H1 (cell line): ENCODE results near the gene COPZ1. TPM values are rescaled to one million over a fixed set of nuclear protein-coding genes. Genes with fewer than 3 reads are reported as not detected.

ENCODE experiments used
- CTCF ChIA-PET: fragments of 300-600 bp; sonication (Branson Sonifier 250); formaldehyde crosslinking; loops from one replicate; lab custom pipeline; 2021; ENCODE audit not compliant: partially characterized antibody; lab: Charles Lee
- POLR2A ChIA-PET: fragments of 300-600 bp; sonication (Branson Sonifier 250); formaldehyde crosslinking; loops from one replicate; lab custom pipeline; 2021; ENCODE audit warnings: inconsistent platforms; ENCODE audit not compliant: partially characterized antibody; lab: Charles Lee
- DNase-seq, 2 experiments: peaks; one replicate each; pipeline versions ENCODE4 v3.0.0 to v3.0.0-alpha.2; 2010 to 2022; ENCODE audit warnings: low spot score in 2 of 2, low read depth in 1 of 2, mixed read lengths in 1 of 2
- FAIRE-seq: peaks from 2 replicates; lab custom pipeline; 2011; peaks lifted over from hg19 to GRCh38; lab: Jason Lieb, UNC
- H2AFZ ChIP-seq: 2 replicates; pipeline ENCODE4 v1.8.1; 2012; ENCODE audit warnings: low read length, inconsistent platforms
- H2AK5ac ChIP-seq: 2 replicates; pipeline ENCODE4 v1.6.1; 2013; ENCODE audit warnings: low read depth, low read length
- H2BK120ac ChIP-seq: replicated peaks from 2 replicates; pipeline ENCODE3; 2013; ENCODE audit warnings: low read depth, low read length, inconsistent platforms
- H2BK12ac ChIP-seq: 2 replicates; pipeline ENCODE4 v1.6.1; 2013; ENCODE audit warnings: low read depth, low read length
- H2BK15ac ChIP-seq: 2 replicates; pipeline ENCODE4 v1.6.1; 2013; ENCODE audit warnings: low read length
- H2BK20ac ChIP-seq: 2 replicates; pipeline ENCODE4 v1.6.1; 2013; ENCODE audit warnings: low read length
- H2BK5ac ChIP-seq: 2 replicates; pipeline ENCODE4 v1.6.1; 2013; ENCODE audit warnings: low read depth, low read length
- H3K14ac ChIP-seq: 2 replicates; pipeline ENCODE4 v1.6.1; 2013; ENCODE audit warnings: inconsistent platforms; ENCODE audit not compliant: insufficient read length
- H3K18ac ChIP-seq: 2 replicates; pipeline ENCODE4 v1.6.1; 2013; ENCODE audit warnings: low read length; ENCODE audit errors: extremely low read depth
- H3K23ac ChIP-seq: 2 replicates; pipeline ENCODE4 v1.6.1; 2013; ENCODE audit warnings: inconsistent platforms; ENCODE audit not compliant: insufficient read length
- H3K23me2 ChIP-seq: 2 replicates; pipeline ENCODE4 v1.6.1; 2013; ENCODE audit warnings: low read depth, low read length
- H3K27ac ChIP-seq: 2 replicates; pipeline ENCODE4 v1.6.1; 2011; ENCODE audit warnings: low read depth, low read length, inconsistent platforms
- H3K27me3 ChIP-seq, 4 experiments: replicated peaks in 1 of 4; 1 replicate in 1 of 4; 2 replicates in 3 of 4; pipeline versions ENCODE4 v1.6.1 to v1.8.1; 2011 to 2013; ENCODE audit warnings: low read length in 3 of 4, mild to moderate bottlenecking in 3 of 4, inconsistent platforms in 2 of 4, mixed read lengths in 2 of 4, moderate library complexity in 1 of 4; ENCODE audit not compliant: control insufficient read depth in 3 of 4, insufficient read depth in 3 of 4; ENCODE audit errors: extremely low read depth in 1 of 4
- H3K36me3 ChIP-seq, 4 experiments: 2 replicates each; pipeline versions ENCODE4 v1.6.1 to v1.8.1; 2011 to 2013; ENCODE audit warnings: mild to moderate bottlenecking in 4 of 4, low read length in 3 of 4, moderate library complexity in 2 of 4, control low read depth in 1 of 4, inconsistent platforms in 1 of 4; ENCODE audit not compliant: insufficient read depth in 4 of 4, control insufficient read depth in 2 of 4
- H3K4ac ChIP-seq: replicated peaks from 2 replicates; pipeline ENCODE3; 2013; ENCODE audit warnings: low read length, low read depth, mixed read lengths, inconsistent platforms; ENCODE audit not compliant: insufficient read length
- H3K4me1 ChIP-seq, 4 experiments: replicated peaks in 1 of 4; 1 replicate in 1 of 4; 2 replicates in 3 of 4; pipeline versions ENCODE4 v1.6.1 to v1.8.1; 2011 to 2013; ENCODE audit warnings: low read length in 3 of 4, inconsistent platforms in 2 of 4, mixed read lengths in 1 of 4; ENCODE audit not compliant: insufficient read depth in 4 of 4, control insufficient read depth in 3 of 4
- H3K4me2 ChIP-seq, 2 experiments: 2 replicates each; pipeline versions ENCODE4 v1.6.1 to v1.8.1; 2011 to 2013; ENCODE audit warnings: low read depth in 2 of 2, low read length in 2 of 2, control low read depth in 1 of 2, inconsistent platforms in 1 of 2, mild to moderate bottlenecking in 1 of 2; ENCODE audit not compliant: insufficient read depth in 1 of 2
- H3K4me3 ChIP-seq, 4 experiments: fragments of 200-600, 300-600 bp in 1 of 4; sonication (generic), shearing (Covaris generic), sonication (Bioruptor Twin) in 1 of 4; 2 replicates each; pipeline versions ENCODE4 v1.5.1 to v1.8.1; 2011 to 2016; ENCODE audit warnings: low read length in 4 of 4, low read depth in 3 of 4, control low read depth in 2 of 4, inconsistent platforms in 2 of 4, mild to moderate bottlenecking in 2 of 4, mixed read lengths in 1 of 4, moderate library complexity in 1 of 4; ENCODE audit not compliant: insufficient read depth in 2 of 4; ENCODE audit errors: extremely low read depth in 1 of 4
- H3K56ac ChIP-seq: replicated peaks from 2 replicates; pipeline ENCODE3; 2013; ENCODE audit warnings: low read depth, mild to moderate bottlenecking, mixed read lengths, low read length, inconsistent platforms; ENCODE audit not compliant: insufficient read length
- H3K79me1 ChIP-seq: 2 replicates; pipeline ENCODE4 v1.6.1; 2013; ENCODE audit warnings: low read depth, low read length, control low read depth
- H3K79me2 ChIP-seq, 2 experiments: 2 replicates each; pipeline versions ENCODE4 v1.6.1 to v1.8.1; 2012 to 2013; ENCODE audit warnings: low read length in 2 of 2, mild to moderate bottlenecking in 2 of 2, inconsistent platforms in 1 of 2; ENCODE audit not compliant: insufficient read depth in 2 of 2, control insufficient read depth in 1 of 2
- H3K9ac ChIP-seq, 4 experiments: replicated peaks in 1 of 4; 1 replicate in 1 of 4; 2 replicates in 3 of 4; pipeline versions ENCODE4 v1.6.1 to v1.8.1; 2011 to 2013; ENCODE audit warnings: low read depth in 3 of 4, low read length in 3 of 4, control low read depth in 2 of 4, mild to moderate bottlenecking in 2 of 4, moderate library complexity in 2 of 4, inconsistent platforms in 1 of 4; ENCODE audit errors: extremely low read depth in 1 of 4
- H3K9me3 ChIP-seq, 2 experiments: 2 replicates each; pipeline versions ENCODE4 v1.6.1 to v1.8.1; 2012 to 2013; ENCODE audit warnings: mild to moderate bottlenecking in 2 of 2, moderate library complexity in 2 of 2, control low read depth in 1 of 2, inconsistent platforms in 1 of 2, low read depth in 1 of 2, low read length in 1 of 2, mixed read lengths in 1 of 2; ENCODE audit not compliant: insufficient read depth in 2 of 2
- H4K20me1 ChIP-seq, 2 experiments: replicated peaks in 1 of 2; 2 replicates each; pipeline versions ENCODE3 to v1.8.1; 2011 to 2013; ENCODE audit warnings: inconsistent platforms in 2 of 2, low read length in 2 of 2, mild to moderate bottlenecking in 1 of 2; ENCODE audit not compliant: insufficient read depth in 2 of 2, control insufficient read depth in 1 of 2
- H4K5ac ChIP-seq: 2 replicates; pipeline ENCODE4 v1.6.1; 2013; ENCODE audit warnings: low read length, low read depth, mixed read lengths, inconsistent platforms; ENCODE audit not compliant: insufficient read length
- H4K8ac ChIP-seq: 2 replicates; pipeline ENCODE4 v1.8.0; 2013; ENCODE audit warnings: mild to moderate bottlenecking, moderate library complexity, low read length, inconsistent platforms; ENCODE audit not compliant: insufficient read depth; ENCODE audit errors: extremely low read depth
- H4K91ac ChIP-seq: replicated peaks from 2 replicates; pipeline ENCODE3; 2013; ENCODE audit warnings: low read length, mixed read lengths, inconsistent platforms; ENCODE audit not compliant: insufficient read length
- ATF3 ChIP-seq: IDR thresholded peaks from 2 replicates; pipeline ENCODE4 v1.6.1; 2011; ENCODE audit warnings: low read depth, mild to moderate bottlenecking, low read length; ENCODE audit not compliant: insufficient read depth
- CHD1 ChIP-seq: IDR thresholded peaks from 2 replicates; pipeline ENCODE4 v1.6.1; 2012; ENCODE audit warnings: low read depth, low read length, improper control_type of control experiment
- JUND ChIP-seq: IDR thresholded peaks from 2 replicates; pipeline ENCODE4 v1.6.1; 2011; ENCODE audit warnings: mild to moderate bottlenecking, improper control_type of control experiment, low read length
- KDM1A ChIP-seq: fragments of 200-600, 300-600 bp; sonication (generic); IDR thresholded peaks from 2 replicates; pipeline ENCODE4 v1.7.1; 2016; ENCODE audit warnings: mild to moderate bottlenecking, low read length, borderline replicate concordance
- KDM4A ChIP-seq: IDR thresholded peaks from one replicate; pipeline ENCODE4 v1.7.1; 2012; ENCODE audit warnings: low read depth, mild to moderate bottlenecking, moderate library complexity, low read length, inconsistent platforms; ENCODE audit not compliant: severe bottlenecking
- KDM5A ChIP-seq: fragments of 200-600 bp; IDR thresholded peaks from 2 replicates; pipeline ENCODE4 v1.7.1; 2012; ENCODE audit warnings: mild to moderate bottlenecking, low read length, inconsistent platforms, mixed read lengths
- POU5F1 ChIP-seq: IDR thresholded peaks from 2 replicates; pipeline ENCODE4 v1.6.1; 2011; ENCODE audit warnings: low read depth, mild to moderate bottlenecking, low read length, moderate library complexity
- RBBP5 ChIP-seq: IDR thresholded peaks from 2 replicates; pipeline ENCODE4 v1.7.1; 2012; ENCODE audit warnings: low read depth, mild to moderate bottlenecking, inconsistent platforms, low read length, moderate library complexity, borderline replicate concordance
- TEAD4 ChIP-seq: IDR thresholded peaks from 2 replicates; pipeline ENCODE4 v1.6.1; 2012; ENCODE audit warnings: low read depth, low read length, inconsistent platforms, mixed read lengths
- USF2 ChIP-seq: IDR thresholded peaks from 2 replicates; pipeline ENCODE4 v1.6.1; 2011; ENCODE audit warnings: low read length, improper control_type of control experiment
- WGBS, 2 experiments: shearing (Covaris generic) in 1 of 2; methylation state at CpG; one replicate each; pipeline versions ENCODE4 v1.1.6 to v1.1.7; 2013 to 2015; ENCODE audit warnings: low lambda C conversion rate in 2 of 2, mixed read lengths in 2 of 2, inconsistent platforms in 1 of 2, low coverage in 1 of 2, missing lambda C conversion rate in 1 of 2; ENCODE audit not compliant: insufficient replicate concordance in 2 of 2, insufficient coverage in 1 of 2, insufficient read length in 1 of 2; ENCODE audit errors: extremely low coverage in 1 of 2, missing lambda C conversion rate in 1 of 2; 5-methylcytosine and 5-hydroxymethylcytosine counted together
- polyA plus RNA-seq, 7 experiments: library from polyadenylated mRNA; depleted of rRNA in 3 of 7; stranded (reverse) in 5 of 7; unstranded in 2 of 7; fragments of >200 nt in 5 of 7; fragments of 200-250 nt in 2 of 7; gene quantifications; 1 replicate in 5 of 7; 2 replicates in 1 of 7; 4 replicates in 1 of 7; pipeline versions ENCODE4 v1.2.1 to v1.2.3, GENCODE V29; 2011 to 2013; ENCODE audit warnings: missing spikeins in 2 of 7, mixed read lengths in 2 of 7
- total RNA-seq: library from RNA; stranded (reverse); fragmentation: NEBNext Ultra II Directional; extraction: Animal tissue kit (Norgen Biotek cat#: 25700); gene quantifications from 2 replicates; pipeline ENCODE4 v1.2.1, GENCODE V29; 2021

COPZ1 gene
- total and polyA plus RNA-seq, 2 of the 8 experiments (the other 6 are each of a cell fraction or from before 2014, with no cell fraction given) = 103 to 133 TPM

DNA sequence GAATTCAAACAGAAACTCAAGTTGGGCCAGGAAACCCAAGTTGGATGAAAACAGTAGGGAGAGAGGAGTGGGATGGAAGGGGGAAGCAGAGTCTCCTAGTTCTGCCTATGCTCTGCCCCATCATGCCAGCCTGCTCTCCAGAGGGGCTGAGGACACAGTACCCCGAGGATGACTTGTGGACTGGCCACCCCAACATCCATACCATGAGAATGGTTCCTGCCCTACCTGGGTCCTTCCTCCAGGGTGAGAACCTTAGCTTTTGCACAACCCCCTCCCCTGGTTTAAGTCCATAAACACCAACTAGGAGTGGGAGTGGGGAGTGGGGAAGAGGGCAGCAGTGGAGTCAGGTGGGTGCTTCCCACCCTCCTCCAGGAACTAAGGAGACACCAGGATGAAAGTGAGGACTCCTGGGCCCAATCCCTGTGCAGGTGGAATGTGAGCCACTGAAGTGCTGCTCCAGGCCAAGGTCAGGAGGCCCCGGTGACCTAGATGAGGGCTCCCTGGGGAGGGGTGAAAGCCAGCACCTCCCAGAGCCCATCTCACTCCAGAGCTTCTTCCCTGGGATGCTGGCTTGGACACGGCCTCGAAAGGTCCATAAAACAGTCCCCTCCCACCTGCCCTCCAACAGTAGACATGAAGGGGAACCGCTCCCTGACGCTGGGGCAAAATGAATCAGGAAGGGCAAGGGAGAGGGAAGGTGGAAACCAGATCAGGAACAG lies 53.0 kb downstream of the COPZ1 start:
- H3K4me2 ChIP-seq = peak overlapping the region; percentile 1 to 84; a peak in 2 of 4 replicates
- peaks cover 10 to 11% of the 10 kb centered on the region in 2 experiments for H4K20me1 ChIP-seq
- no peak for FAIRE-seq
- H3K4me1 ChIP-seq = peaks cover 0 to 11% (median 7%) of the 10 kb centered on the region in 4 experiments; a peak in 5 of 7 replicates
- no peak overlapping the region for H3K14ac ChIP-seq
- no peaks in the 10 kb centered on the region for H3K9me3 ChIP-seq
- no peak overlapping the region for H3K27ac ChIP-seq
- ChIA-PET CTCF (interaction anchor here (1.1 to 10.5 kb wide), 19 partner anchors 6 to 354 kb away, joined by 3 to 168 read pairs (median 20); partner anchors contain the start of gene NFE2), POLR2A (interaction anchor here (1.3 to 2.4 kb wide), 5 partner anchors 14 to 162 kb away, joined by 3 to 14 read pairs (median 5); partner anchors contain the start of genes CBX5 and HNRNPA1)
- WGBS, 2 experiments = 86% methylated on average over 6 of the region's 6 CpGs; no CpG with 5 or more reads in 1 of the 2 experiments
- H3K18ac ChIP-seq = no peak overlapping the region
- peaks cover 0 to 12% (median 7%) of the 10 kb centered on the region in 4 experiments; a peak in 5 of 8 replicates for H3K36me3 ChIP-seq
- H2BK120ac ChIP-seq = no peak overlapping the region
- peaks cover 0 to 3% (median 1%) of the 10 kb centered on the region in 4 experiments; a peak in 2 of 7 replicates for H3K27me3 ChIP-seq
- H4K91ac ChIP-seq = no peak overlapping the region
- no peak overlapping the region for H2AK5ac ChIP-seq
- no peak overlapping the region for H2BK5ac ChIP-seq
- H3K79me2 ChIP-seq = no peaks in the 10 kb centered on the region
- peak overlapping the region in 1 of 4 experiments; percentile 54; a peak in 1 of 8 replicates for H3K4me3 ChIP-seq
- no peak overlapping the region for H3K23ac ChIP-seq
- no peak overlapping the region for H2BK15ac ChIP-seq
- H3K56ac ChIP-seq = no peak overlapping the region
- H3K79me1 ChIP-seq = 0 out of 2 replicates have a peak, but pooled peaks cover 2% of the 10 kb centered on the region
- H2BK20ac ChIP-seq = no peak overlapping the region
- no peak overlapping the region for H2AFZ ChIP-seq
- no peak overlapping the region; the same call in 1 of the 2 replicates for H4K8ac ChIP-seq
- H3K4ac ChIP-seq = no peak overlapping the region
- H3K23me2 ChIP-seq = peaks cover 2% of the 10 kb centered on the region; the same call in 1 of the 2 replicates
- no peak overlapping the region for H4K5ac ChIP-seq
- no peak overlapping the region for H3K9ac ChIP-seq
- H2BK12ac ChIP-seq = no peak overlapping the region
- DNase-seq = no peak
- TF ChIP-seq KDM5A = no peak
- no peak for TF ChIP-seq TEAD4
- no peak for TF ChIP-seq RBBP5
- TF ChIP-seq POU5F1 = no peak
- no peak for TF ChIP-seq CHD1
- TF ChIP-seq JUND = no peak
- no peak for TF ChIP-seq KDM4A
- TF ChIP-seq ATF3 = no peak
- no peak for TF ChIP-seq USF2
- no peak for TF ChIP-seq KDM1A
